ENCODE data around the gene SDF2L1. TPM values are rescaled to one million over a fixed set of nuclear protein-coding genes. Genes with fewer than 3 reads are reported as not detected.
"Not testable (repeated sequence)": the region's sequence is repeated elsewhere in the genome, so short reads cannot be mapped to it uniquely, and the experiment has no call there.

Gene SDF2L1
- total RNA-seq, 2 experiments from 2014 or later = 38.6 to 41.3 TPM

GRCh38 chr22:21643533-21644357, 1.6 kb downstream of the SDF2L1 start:
- Mint-ChIP-seq H3K4me1 (ENCODE audit: low read depth) (peaks cover 26% of the 10 kb centered on the region), H3K9me3 (no peaks in the 10 kb centered on the region), H3K4me3 (peak overlapping the region; percentile 89), H3K27me3 (no peaks in the 10 kb centered on the region), H3K27ac (no peak overlapping the region), H3K36me3 (ENCODE audit: low read depth) (peaks cover 27% of the 10 kb centered on the region)
- no peak for ATAC-seq
- CTCF ChIA-PET = interaction anchor here (0.7 to 3.7 kb wide), 17 partner anchors 9 to 75 kb away, joined by 3 to 78 read pairs (median 7); partner anchors contain the start of genes CCDC116, PPIL2 and YDJC
- no peak for TF ChIP-seq CTCF (IDR thresholded peaks at IDR 0.05)
- intact Hi-C loops (cut with micrococcal nuclease) = no loop called here
- POLR2A ChIA-PET = interaction anchor here (0.7 to 4.1 kb wide), 10 partner anchors 9 to 75 kb away, joined by 3 to 98 read pairs (median 5); partner anchors contain the start of genes CCDC116, PPIL2 and YDJC
- peak; percentile 47 for DNase-seq

GRCh38 chr22:21645513-21645912, 3.4 kb downstream of the SDF2L1 start:
- H3K27me3 Mint-ChIP-seq; intact Hi-C loops (cut with micrococcal nuclease); ATAC-seq; H3K9me3 Mint-ChIP-seq; DNase-seq; H3K27ac Mint-ChIP-seq; H3K4me3 Mint-ChIP-seq: not testable (repeated sequence)
- H3K4me1 Mint-ChIP-seq (ENCODE audit: low read depth) = peaks cover 27% of the 10 kb centered on the region
- ChIA-PET CTCF (interaction anchor here (1.1 to 3.4 kb wide), 7 partner anchors 8 to 20 kb away, joined by 3 to 37 read pairs (median 5); partner anchors contain the start of genes CCDC116 and YDJC), POLR2A (interaction anchor here (0.8 kb wide), 1 partner anchor 9 kb away, joined by 4 read pairs; no protein-coding TSS in a partner anchor)
- peaks cover 35% of the 10 kb centered on the region for H3K36me3 Mint-ChIP-seq (ENCODE audit: low read depth)

- ChIA-PET CTCF (interaction anchor here (0.6 to 3.4 kb wide), 23 partner anchors 8 to 190 kb away, joined by 3 to 37 read pairs (median 3); partner anchors contain the start of genes CCDC116, PPIL2 and YDJC), POLR2A (interaction anchor here (0.6 to 1.7 kb wide), 3 partner anchors 12 to 18 kb away, joined by 3 to 12 read pairs (median 6); no protein-coding TSS in a partner anchor)
- Mint-ChIP-seq H3K4me3 (no peak overlapping the region), H3K27ac (peak overlapping the region; percentile 13), H3K9me3 (no peaks in the 10 kb centered on the region), H3K27me3 (no peaks in the 10 kb centered on the region), H3K4me1 (ENCODE audit: low read depth) (peaks cover 32% of the 10 kb centered on the region), H3K36me3 (ENCODE audit: low read depth) (peaks cover 36% of the 10 kb centered on the region)
- DNase-seq = peak; percentile 91
- peak; percentile 40 for ATAC-seq
- intact Hi-C loops (cut with micrococcal nuclease) = no loop called here
- peak; percentile 87 for TF ChIP-seq CTCF (IDR thresholded peaks at IDR 0.05)
Observed at GRCh38 chr22:21646608-21647590, 4.8 kb downstream of the SDF2L1 start.

GRCh38 chr22:21650280-21650679, 8.2 kb downstream of the SDF2L1 start:
- peak overlapping the region; percentile 89 for H3K4me3 Mint-ChIP-seq
- no peak overlapping the region for H3K27ac Mint-ChIP-seq
- intact Hi-C loops (cut with micrococcal nuclease) = no loop called here
- POLR2A ChIA-PET = interaction anchor here (4.6 kb wide), 1 partner anchor 8 kb away, joined by 30 read pairs; the partner anchor contains the start of gene SDF2L1
- no peak for TF ChIP-seq CTCF (IDR thresholded peaks at IDR 0.05)
- DNase-seq (no peak), ATAC-seq (no peak)
- H3K4me1 Mint-ChIP-seq (ENCODE audit: low read depth) = peaks cover 21% of the 10 kb centered on the region
- H3K36me3 Mint-ChIP-seq (ENCODE audit: low read depth) = peaks cover 30% of the 10 kb centered on the region
- no peaks in the 10 kb centered on the region for H3K9me3 Mint-ChIP-seq
- CTCF ChIA-PET = interaction anchor here (0.6 to 3.2 kb wide), 2 partner anchors 14 to 22 kb away, joined by 3 to 10 read pairs; partner anchors contain the start of gene YDJC
- H3K27me3 Mint-ChIP-seq = no peaks in the 10 kb centered on the region

Data from activated CD8-positive, alpha-beta T cell treated with anti-CD3 and anti-CD28 coated beads for 36 hours (primary cell).